Measurements from ENCODE around the gene SHISA8. TPM values are rescaled to one million over a fixed set of nuclear protein-coding genes. Genes with fewer than 3 reads are reported as not detected.

SHISA8 gene
- total RNA-seq, 1 experiment from 2014 or later: 2.3 TPM

- POLR2A ChIA-PET (ENCODE audit: unreplicated experiment): no interaction called here
- Histone ChIP-seq H3K27ac (no peak overlapping the region), H2AFZ (no peak overlapping the region), H3K4me2 (no peak overlapping the region), H3K4me1 (replicated peaks; ENCODE audit: insufficient read depth) (0 out of 2 replicates have a peak, but pooled peaks cover 7% of the 10 kb centered on the region), H4K20me1 (ENCODE audit: insufficient read depth) (peaks cover 22% of the 10 kb centered on the region), H3F3A (ENCODE audit: insufficient read depth, low read depth) (peaks cover 26% of the 10 kb centered on the region; the same call in 1 of the 2 replicates), H3K9me3 (ENCODE audit: insufficient read depth, low read depth) (no peaks in the 10 kb centered on the region), H3K4me3 (no peak overlapping the region), H3K36me3 (ENCODE audit: low read depth) (no peaks in the 10 kb centered on the region; the same call in 1 of the 2 replicates), H3K9me2 (ENCODE audit: insufficient read depth) (no peaks in the 10 kb centered on the region), H3K79me2 (ENCODE audit: low read depth) (no peaks in the 10 kb centered on the region), H3K27me3 (ENCODE audit: insufficient read depth, low read depth) (no peaks in the 10 kb centered on the region)
- DNase-seq: no peak
- no peak for TF ChIP-seq EZH2 (IDR thresholded peaks at IDR 0.05; ENCODE audit: low read depth)
- CTCF ChIA-PET: no interaction called here
- no TSS peak for BruUV-seq (replicated peaks)
- intact Hi-C loops (cut with micrococcal nuclease; ENCODE audit: unreplicated experiment): no loop called here
Measured at GRCh38 chr22:41905411-41906202, 9.3 kb downstream of the SHISA8 start.

DNA sequence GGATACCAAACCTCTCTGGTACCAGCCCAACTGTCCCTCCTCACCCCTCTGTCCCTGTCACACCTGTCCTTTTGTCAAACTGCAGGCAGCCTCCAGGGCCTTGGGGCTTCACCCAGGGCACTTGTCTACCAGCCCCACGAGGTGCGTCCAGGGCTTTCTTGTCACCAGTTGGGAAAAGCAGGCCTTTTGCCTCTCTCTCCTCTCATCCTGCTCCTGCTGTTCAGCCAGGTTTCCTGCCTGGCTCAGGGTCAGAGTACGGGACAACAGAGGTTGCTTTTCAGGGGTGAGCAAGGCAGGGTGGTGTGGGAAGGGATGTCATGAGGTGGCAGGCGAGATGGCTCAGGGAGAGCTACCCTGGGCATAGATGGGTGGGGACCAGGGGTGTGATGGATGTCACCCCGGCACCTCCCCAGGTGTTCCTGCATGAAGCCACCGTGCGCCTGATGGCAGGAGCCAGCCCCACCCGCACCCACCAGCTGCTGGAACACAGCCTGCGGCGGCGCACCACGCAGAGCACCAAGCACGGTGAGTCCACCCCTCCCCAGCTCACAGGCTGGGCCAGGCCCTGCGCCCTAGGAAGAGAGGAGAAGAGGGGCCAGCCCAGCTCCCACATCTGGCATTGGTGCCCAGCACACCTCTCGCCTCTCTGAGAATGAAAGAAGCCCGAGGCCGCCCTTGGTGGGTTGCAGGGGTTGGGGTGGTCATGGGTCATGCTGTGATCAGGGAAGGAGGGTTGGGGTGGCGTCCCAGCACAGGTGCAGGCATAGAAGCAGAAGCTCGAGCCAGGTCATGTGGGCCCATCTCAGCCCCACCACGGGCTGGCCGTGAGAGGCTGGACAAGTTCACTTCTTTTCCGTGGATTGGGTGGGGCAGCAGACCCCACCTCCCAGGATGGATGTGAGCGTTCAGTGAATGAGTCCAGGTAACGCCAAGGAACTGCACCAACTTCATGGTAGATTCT is 10.1 kb downstream of the SHISA8 start:
- Histone ChIP-seq H3K9me2 (ENCODE audit: insufficient read depth) (no peaks in the 10 kb centered on the region), H3K9me3 (ENCODE audit: insufficient read depth, low read depth) (no peaks in the 10 kb centered on the region), H3K79me2 (ENCODE audit: low read depth) (no peaks in the 10 kb centered on the region), H3F3A (ENCODE audit: insufficient read depth, low read depth) (peaks cover 26% of the 10 kb centered on the region; the same call in 1 of the 2 replicates), H3K36me3 (ENCODE audit: low read depth) (peaks cover 6% of the 10 kb centered on the region; the same call in 1 of the 2 replicates), H3K4me2 (no peak overlapping the region), H3K4me3 (no peak overlapping the region), H4K20me1 (ENCODE audit: insufficient read depth) (peaks cover 22% of the 10 kb centered on the region), H2AFZ (no peak overlapping the region), H3K4me1 (replicated peaks; ENCODE audit: insufficient read depth) (0 out of 2 replicates have a peak, but pooled peaks cover 7% of the 10 kb centered on the region), H3K27ac (no peak overlapping the region), H3K27me3 (ENCODE audit: insufficient read depth, low read depth) (no peaks in the 10 kb centered on the region)
- intact Hi-C loops (cut with micrococcal nuclease; ENCODE audit: unreplicated experiment): no loop called here
- ChIA-PET POLR2A (ENCODE audit: unreplicated experiment) (no interaction called here), CTCF (no interaction called here)
- no peak for DNase-seq
- no TSS peak for BruUV-seq (replicated peaks)
- TF ChIP-seq EZH2 (IDR thresholded peaks at IDR 0.05; ENCODE audit: low read depth): no peak
- TF ChIP-seq, protein P1, sequence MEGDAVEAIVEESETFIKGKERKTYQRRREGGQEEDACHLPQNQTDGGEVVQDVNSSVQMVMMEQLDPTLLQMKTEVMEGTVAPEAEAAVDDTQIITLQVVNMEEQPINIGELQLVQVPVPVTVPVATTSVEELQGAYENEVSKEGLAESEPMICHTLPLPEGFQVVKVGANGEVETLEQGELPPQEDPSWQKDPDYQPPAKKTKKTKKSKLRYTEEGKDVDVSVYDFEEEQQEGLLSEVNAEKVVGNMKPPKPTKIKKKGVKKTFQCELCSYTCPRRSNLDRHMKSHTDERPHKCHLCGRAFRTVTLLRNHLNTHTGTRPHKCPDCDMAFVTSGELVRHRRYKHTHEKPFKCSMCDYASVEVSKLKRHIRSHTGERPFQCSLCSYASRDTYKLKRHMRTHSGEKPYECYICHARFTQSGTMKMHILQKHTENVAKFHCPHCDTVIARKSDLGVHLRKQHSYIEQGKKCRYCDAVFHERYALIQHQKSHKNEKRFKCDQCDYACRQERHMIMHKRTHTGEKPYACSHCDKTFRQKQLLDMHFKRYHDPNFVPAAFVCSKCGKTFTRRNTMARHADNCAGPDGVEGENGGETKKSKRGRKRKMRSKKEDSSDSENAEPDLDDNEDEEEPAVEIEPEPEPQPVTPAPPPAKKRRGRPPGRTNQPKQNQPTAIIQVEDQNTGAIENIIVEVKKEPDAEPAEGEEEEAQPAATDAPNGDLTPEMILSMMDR (conservative IDR thresholded peaks at IDR 0.05): no peak

DNA sequence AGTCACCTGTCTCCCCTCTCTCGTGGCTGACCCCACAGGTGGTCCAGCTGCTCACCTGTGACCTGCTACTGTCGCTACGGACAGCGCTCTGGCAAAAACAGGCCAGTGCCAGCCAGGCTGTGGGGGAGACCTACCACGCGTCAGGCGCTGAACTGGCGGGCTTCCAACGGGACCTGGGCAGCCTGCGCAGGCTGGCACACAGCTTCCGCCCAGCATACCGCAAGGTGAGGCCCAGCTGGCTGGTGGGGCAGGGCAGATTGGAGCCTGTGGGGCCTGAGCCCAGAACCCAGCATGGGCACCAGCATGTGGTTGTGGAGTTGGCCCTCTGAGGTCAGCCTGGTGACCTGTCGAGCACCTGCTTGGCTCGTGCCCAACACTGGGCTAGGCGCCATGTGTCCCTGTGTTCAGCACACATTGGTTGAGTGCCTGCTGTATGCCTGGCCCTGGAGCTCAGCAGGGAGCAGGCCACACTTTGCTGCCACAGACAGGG is 11.9 kb downstream of the SHISA8 start:
- Histone ChIP-seq H3K4me2 (no peak overlapping the region), H3F3A (ENCODE audit: insufficient read depth, low read depth) (peaks cover 16% of the 10 kb centered on the region; the same call in 1 of the 2 replicates), H2AFZ (no peak overlapping the region), H3K36me3 (ENCODE audit: low read depth) (peaks cover 14% of the 10 kb centered on the region; the same call in 1 of the 2 replicates), H3K4me1 (replicated peaks; ENCODE audit: insufficient read depth) (no peaks in the 10 kb centered on the region), H4K20me1 (ENCODE audit: insufficient read depth) (peaks cover 18% of the 10 kb centered on the region), H3K27ac (no peak overlapping the region), H3K9me2 (ENCODE audit: insufficient read depth) (no peaks in the 10 kb centered on the region), H3K9me3 (ENCODE audit: insufficient read depth, low read depth) (no peaks in the 10 kb centered on the region), H3K79me2 (ENCODE audit: low read depth) (no peaks in the 10 kb centered on the region), H3K27me3 (ENCODE audit: insufficient read depth, low read depth) (no peaks in the 10 kb centered on the region), H3K4me3 (no peak overlapping the region)
- intact Hi-C loops (cut with micrococcal nuclease; ENCODE audit: unreplicated experiment): no loop called here
- TF ChIP-seq, protein P1 (conservative IDR thresholded peaks at IDR 0.05): no peak
- no peak for TF ChIP-seq EZH2 (IDR thresholded peaks at IDR 0.05; ENCODE audit: low read depth)
- CTCF ChIA-PET: no interaction called here
- BruUV-seq (replicated peaks): no TSS peak
- no peak for DNase-seq
- POLR2A ChIA-PET (ENCODE audit: unreplicated experiment): no interaction called here

All from PC-9 (cell line).